Keratinocyte (primary cell): ENCODE results near the gene TNC.

ENCODE experiments used
- EZH2 ChIP-seq: IDR thresholded peaks from one replicate; pipeline ENCODE4 v1.6.1; 2012; ENCODE audit warnings: inconsistent platforms, mild to moderate bottlenecking, low read length, moderate library complexity
- TF ChIP-seq, protein P1 (sequence below), 3 experiments: IDR thresholded peaks in 1 of 3; conservative IDR thresholded peaks in 1 of 3; optimal IDR thresholded peaks in 1 of 3; 2 replicates in 2 of 3; 3 replicates in 1 of 3; pipeline versions ENCODE3 to v1.5.1; 2011; ENCODE audit warnings: low read length in 3 of 3, mild to moderate bottlenecking in 3 of 3, moderate library complexity in 2 of 3, control low read depth in 1 of 3, inconsistent platforms in 1 of 3; ENCODE audit not compliant: insufficient read depth in 2 of 3; ENCODE audit errors: extremely low read depth in 1 of 3

GRCh38 chr9:115033800-115034199 is 84.2 kb downstream of the TNC start:
- no peak for TF ChIP-seq EZH2
- TF ChIP-seq, protein P1, sequence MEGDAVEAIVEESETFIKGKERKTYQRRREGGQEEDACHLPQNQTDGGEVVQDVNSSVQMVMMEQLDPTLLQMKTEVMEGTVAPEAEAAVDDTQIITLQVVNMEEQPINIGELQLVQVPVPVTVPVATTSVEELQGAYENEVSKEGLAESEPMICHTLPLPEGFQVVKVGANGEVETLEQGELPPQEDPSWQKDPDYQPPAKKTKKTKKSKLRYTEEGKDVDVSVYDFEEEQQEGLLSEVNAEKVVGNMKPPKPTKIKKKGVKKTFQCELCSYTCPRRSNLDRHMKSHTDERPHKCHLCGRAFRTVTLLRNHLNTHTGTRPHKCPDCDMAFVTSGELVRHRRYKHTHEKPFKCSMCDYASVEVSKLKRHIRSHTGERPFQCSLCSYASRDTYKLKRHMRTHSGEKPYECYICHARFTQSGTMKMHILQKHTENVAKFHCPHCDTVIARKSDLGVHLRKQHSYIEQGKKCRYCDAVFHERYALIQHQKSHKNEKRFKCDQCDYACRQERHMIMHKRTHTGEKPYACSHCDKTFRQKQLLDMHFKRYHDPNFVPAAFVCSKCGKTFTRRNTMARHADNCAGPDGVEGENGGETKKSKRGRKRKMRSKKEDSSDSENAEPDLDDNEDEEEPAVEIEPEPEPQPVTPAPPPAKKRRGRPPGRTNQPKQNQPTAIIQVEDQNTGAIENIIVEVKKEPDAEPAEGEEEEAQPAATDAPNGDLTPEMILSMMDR (optimal IDR thresholded peaks at IDR 0.05 in 1 of 3, IDR thresholded peaks at IDR 0.05 in 1 of 3, conservative IDR thresholded peaks at IDR 0.05 in 1 of 3; ENCODE audit: extremely low read depth in 1 of 3, insufficient read depth in 2 of 3, low read length in 3 of 3) = no peak
